ENCODE data around the gene LARP4B.

- no peak for TF ChIP-seq EZH2phosphoT487 (IDR thresholded peaks at IDR 0.05; ENCODE audit: borderline replicate concordance, low read length)
- TF ChIP-seq CTCF (IDR thresholded peaks at IDR 0.05; ENCODE audit: low read depth, low read length, poor library complexity, severe bottlenecking) = no peak
Measured at GRCh38 chr10:923844-924523, 7.5 kb downstream of the LARP4B start.

Data from DOHH2 (cell line).